HG03521 (cell line): Measurements from ENCODE around the gene CCDC146.
"Not testable (repeated sequence)": the region's sequence is repeated elsewhere in the genome, so short reads cannot be mapped to it uniquely, and the experiment has no call there.

ENCODE experiments used
- ATAC-seq: cut with Tn5 transposase; IDR thresholded peaks from one replicate; pipeline ENCODE4 v1.9.1; 2021; ENCODE audit warnings: mild to moderate bottlenecking, moderate library complexity; ENCODE audit not compliant: unreplicated experiment

The CCDC146 gene

GRCh38 chr7:77138668-77139067 lies 16.3 kb downstream of the CCDC146 start:
- ATAC-seq = not testable (repeated sequence)

DNA sequence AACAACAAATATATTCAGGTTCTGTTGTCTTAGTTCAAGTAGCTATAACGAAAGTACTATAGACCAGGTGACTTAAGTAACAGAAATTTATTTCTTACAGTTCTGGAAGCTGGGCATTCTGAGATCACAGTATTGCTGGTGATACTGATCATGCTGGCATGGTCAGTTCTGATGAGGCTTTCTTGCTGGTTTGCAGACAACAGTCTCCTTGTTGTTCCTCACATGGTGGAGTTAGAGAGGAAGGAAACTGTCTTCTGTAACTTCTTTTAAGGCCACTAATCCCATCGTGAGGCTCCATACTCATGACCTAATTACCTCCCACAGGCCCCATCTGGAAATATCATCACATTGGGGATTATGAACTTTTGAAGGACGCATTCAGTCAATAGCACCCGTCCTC lies 17.9 kb downstream of the CCDC146 start:
- not testable (repeated sequence) for ATAC-seq

GRCh38 chr7:77152232-77152631 lies 29.8 kb downstream of the CCDC146 start:
- ATAC-seq = not testable (repeated sequence)

DNA sequence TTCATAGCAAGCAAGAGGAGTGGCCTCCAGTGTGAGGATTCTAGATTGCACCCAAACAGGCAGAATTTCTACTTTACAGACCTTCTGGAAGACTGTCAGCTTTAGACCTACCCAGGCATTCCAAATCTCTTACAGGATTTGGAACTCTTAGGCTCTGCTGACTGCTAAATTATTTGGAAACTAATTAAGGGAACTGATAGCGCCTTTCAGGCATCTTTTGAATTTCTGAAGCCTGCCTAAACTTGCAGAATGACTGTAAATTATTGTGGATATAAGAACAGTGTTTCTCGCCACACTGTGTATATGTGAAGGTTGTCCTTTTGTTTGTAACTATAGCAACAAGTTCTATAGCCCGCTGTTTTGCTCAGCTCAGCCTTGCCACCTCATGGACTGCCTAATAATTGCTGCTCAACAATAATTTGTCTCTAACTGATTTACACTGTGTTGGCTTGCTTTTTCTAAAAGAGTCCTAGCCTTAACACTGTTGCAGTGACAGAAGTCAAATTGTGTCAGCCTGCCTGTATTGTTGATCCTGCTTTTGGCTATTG lies 32.6 kb downstream of the CCDC146 start:
- peak; percentile 68 for ATAC-seq

GRCh38 chr7:77155601-77156377 lies 33.4 kb downstream of the CCDC146 start:
- ATAC-seq = not testable (repeated sequence)

DNA sequence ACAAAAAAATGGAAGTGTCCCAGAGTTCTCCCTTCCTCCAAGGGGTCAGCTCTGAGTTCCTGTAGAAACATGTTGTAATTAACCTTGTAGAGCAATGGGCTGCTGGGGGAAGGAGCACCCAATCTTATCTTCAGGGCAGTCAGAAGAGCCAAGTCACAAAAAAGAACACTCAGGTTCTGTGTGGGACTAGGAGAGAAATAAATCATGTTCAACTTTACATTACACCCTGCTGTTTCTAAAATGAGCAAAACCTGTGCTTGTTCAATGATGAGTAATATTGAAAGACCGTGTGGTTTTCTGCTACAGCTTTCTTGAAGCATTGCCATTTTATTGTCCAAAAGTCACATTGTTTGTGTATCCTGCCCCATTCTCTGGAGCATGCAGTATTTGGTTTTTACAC lies 34.6 kb downstream of the CCDC146 start:
- ATAC-seq = peak; percentile 66

DNA sequence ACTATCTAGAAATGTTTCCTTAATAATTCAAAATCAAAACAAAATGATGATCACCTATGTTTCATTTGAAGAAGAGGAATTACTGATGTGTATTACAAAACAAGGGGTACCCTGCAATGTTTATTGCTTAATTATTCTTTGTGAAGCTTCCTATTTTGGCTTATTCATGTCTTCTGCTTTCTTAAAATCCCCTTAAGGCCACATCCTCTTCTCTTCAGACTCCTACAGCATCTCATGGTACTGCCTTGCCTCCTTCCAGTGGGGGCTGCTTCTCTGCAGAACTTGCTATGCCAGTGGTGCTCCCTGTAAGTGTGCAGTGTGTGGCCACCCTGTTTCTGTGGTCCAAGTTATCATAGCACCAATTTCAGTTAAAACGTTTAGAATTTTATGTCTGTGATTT lies 35.0 kb downstream of the CCDC146 start:
- ATAC-seq = peak; percentile 29

GRCh38 chr7:77171073-77171472 lies 48.7 kb downstream of the CCDC146 start:
- not testable (repeated sequence) for ATAC-seq

GRCh38 chr7:77172437-77173172 lies 50.2 kb downstream of the CCDC146 start:
- ATAC-seq = not testable (repeated sequence)

GRCh38 chr7:77174418-77174817 lies 52.0 kb downstream of the CCDC146 start:
- ATAC-seq = not testable (repeated sequence)

DNA sequence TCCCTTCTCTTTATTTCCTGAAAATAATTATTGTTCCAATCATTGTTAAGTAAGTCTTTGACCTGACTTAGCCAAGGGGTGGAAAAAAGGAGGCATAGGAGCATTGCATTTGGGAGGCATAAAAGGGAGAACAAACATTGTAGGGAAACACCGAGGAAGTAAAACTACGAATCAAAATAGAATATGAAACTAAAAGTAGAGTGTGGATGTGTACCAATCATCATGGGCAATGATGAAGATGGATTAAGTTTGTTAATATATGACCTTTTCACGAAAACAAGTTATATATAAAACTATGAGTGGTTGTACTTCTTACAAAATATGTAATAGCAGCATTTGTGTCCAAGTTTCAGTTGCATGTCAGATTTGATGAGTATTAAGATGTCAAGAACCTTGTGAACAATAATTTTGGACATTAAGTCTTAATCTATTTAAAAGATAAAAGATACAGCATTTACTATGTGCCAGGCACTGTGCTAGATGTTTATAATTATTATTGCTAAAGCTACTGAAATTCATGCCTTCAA lies 52.9 kb downstream of the CCDC146 start:
- ATAC-seq = not testable (repeated sequence)

DNA sequence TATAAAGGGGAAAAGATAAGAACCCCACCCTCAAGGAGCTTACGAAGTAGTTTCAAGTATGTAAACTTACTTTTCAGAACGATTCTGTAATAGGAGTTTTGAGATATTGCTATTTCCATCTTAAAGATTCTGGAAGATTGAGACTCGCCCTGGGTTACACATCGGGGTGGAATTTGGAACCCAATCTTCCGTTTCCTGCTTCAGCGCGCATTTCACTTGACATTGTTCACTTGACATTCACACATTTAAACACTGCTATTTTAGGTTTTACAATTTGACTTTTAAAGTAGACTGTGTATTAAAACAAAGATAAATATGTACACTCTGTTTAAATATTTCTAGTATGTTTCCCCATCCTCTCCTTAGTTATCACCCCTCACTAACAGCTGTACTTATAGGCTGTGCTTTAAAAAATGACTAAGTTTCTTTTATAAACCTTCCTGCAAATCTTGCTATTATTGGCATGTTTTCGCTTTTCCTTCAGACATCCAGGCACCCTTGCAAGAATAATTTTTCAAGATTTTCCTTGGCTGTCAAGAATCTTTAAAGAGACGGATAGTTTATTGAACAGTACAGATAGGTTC lies 55.0 kb downstream of the CCDC146 start:
- ATAC-seq = not testable (repeated sequence)

GRCh38 chr7:77178024-77178423 lies 55.6 kb downstream of the CCDC146 start:
- ATAC-seq = not testable (repeated sequence)

DNA sequence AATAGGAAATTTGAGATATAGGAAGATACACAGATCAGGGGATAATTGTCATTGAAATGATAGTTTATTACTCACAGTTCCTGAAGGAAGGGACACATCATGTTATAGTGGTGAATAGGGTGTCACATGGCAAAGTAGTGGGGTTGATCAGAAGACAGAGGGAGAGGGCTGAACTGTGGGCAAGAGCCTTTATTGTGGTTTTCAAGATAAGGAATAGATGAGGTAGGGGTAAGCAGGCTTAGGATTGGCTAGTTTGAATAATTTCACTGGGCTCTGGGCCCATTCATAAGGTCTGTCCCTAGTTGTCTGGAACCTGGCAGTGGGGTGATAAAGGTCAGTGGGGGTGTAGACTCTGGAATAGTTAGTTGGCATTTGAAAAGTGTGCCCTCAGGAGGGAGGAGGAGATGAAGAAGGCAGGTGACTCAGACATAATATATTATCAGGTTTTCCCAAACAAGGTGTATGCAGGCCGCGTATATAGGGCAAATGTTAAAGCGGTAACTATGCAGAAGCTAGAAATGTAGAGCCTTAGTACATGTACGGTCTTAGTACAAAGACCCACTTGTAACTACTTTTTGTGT lies 58.7 kb downstream of the CCDC146 start:
- ATAC-seq = no peak

DNA sequence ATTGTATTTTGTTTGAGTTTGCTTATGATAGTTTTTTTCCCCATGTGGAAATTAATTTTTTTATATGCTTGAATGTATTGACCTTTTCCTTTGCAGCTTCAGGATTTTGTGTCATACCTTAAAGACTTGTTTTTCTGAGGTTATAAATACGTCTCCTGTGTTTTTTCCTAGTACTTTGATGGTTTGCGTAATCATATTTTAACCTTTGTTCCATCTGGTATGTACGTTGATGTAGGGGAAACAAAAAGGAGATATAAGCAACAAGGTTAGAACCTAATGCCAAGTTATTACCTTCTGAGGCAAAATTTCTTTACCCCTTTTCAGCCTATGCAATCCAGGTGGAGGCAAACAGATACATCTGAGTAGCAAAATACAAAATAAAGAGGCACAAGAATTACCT lies 59.3 kb downstream of the CCDC146 start:
- ATAC-seq = no peak

DNA sequence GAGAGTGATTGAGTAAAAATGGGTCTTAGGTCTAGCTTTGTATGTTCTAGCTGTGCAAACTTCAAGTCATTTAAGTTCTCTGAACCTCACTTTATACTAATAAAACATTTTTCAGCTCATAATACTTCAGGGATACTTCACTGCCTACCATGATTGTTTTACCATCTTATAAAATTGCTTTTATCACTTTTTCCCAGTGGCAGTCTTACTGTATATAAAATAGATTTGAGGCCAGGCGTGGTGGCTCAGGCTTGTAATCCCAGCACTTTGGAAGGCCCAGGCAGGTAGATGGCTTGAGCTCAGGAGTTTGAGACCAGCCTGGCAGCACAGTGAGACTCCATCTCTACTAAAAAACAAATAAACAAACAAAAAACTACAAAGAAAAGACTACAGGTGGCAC lies 59.8 kb downstream of the CCDC146 start:
- no peak for ATAC-seq

DNA sequence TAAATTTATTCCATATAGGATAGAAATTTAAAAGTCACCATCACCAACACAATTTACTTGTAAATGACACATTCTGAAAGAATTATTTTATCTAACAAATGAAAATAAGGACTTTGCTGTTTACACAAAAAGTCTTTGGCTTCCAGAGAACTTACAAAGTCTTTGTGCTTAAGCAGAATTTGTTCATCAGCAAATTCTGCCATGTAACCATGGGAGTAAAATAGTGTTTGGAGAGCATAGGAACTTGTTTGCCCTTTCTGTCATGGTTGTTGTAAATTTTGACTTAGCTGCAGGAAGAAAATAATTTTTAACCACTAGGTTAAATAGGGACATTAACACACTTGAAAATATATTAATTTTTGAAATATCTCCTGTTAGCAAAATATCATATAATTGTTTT lies 62.0 kb downstream of the CCDC146 start:
- no peak for ATAC-seq

GRCh38 chr7:77184990-77185389 lies 62.6 kb downstream of the CCDC146 start:
- no peak for ATAC-seq

- ATAC-seq = no peak
Measured at GRCh38 chr7:77185866-77186265, 63.5 kb downstream of the CCDC146 start.

DNA sequence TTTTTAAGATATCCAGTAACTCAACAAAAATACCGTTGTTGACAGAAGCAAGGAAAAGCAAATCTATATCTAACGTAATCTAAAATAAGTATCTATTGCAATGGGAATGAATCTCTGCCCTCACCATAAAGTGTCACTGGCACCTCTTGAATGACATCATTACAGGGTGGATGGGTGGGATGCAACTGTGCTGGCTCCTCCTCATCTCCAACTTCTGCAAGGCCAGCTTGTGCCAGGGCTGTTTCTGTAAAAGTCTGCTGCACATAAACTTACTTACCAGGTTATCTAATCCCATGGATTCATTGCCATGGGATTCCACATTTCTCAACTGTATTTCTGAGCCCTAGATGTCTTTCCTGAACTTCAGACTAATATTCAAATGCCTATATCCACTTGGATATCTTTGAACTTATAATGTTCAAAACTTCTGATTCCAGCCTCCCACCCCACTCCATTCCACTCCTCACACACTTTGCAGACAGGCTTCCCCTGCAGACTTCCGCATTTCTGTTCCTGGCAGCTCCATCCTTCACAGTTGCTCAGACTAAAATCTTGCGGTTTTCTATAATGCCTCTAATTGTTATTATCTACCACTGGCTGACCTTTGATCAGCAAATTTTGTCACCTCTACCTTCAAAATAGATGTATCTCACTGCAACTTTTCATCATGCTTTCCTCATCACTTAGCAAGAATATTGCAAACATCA lies 66.5 kb downstream of the CCDC146 start:
- ATAC-seq = no peak
